GM19240 (cell line): ENCODE results near the gene SNCB.
"Not testable (repeated sequence)": the region's sequence is repeated elsewhere in the genome, so short reads cannot be mapped to it uniquely, and the experiment has no call there.

Source experiments
- DNase-seq: peaks from one replicate; pipeline ENCODE4 v3.0.0; 2011; ENCODE audit warnings: low spot score; ENCODE audit not compliant: insufficient read length

Gene SNCB

DNA sequence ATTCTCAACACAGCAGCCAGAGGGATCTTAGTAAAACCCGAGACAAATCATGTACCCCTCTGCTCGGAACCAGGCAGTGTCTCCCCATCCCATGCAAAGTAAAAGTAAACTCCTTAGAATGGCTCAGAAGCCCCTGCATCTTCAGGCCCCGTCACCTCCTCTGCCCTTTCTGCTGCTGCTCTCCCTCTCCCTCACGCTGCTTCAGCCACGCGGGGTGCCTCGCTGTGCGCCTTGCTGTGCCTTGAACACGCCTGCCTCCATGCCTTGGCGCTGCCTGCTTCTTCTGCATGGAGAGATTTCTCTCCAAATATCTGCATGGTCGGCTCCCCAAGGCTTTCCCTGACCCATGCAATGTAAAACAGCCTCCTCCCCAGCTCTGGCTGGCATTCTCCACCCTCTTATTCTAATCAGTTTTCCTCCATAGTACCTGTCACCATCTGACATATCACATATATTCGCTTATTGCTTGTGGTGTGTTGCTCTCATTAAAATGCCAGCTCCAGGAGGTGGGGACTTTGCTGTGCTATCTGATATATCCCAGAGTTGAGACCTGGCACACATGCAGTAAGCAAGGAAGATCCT is 28.3 kb downstream of the SNCB start:
- DNase-seq: no peak

DNA sequence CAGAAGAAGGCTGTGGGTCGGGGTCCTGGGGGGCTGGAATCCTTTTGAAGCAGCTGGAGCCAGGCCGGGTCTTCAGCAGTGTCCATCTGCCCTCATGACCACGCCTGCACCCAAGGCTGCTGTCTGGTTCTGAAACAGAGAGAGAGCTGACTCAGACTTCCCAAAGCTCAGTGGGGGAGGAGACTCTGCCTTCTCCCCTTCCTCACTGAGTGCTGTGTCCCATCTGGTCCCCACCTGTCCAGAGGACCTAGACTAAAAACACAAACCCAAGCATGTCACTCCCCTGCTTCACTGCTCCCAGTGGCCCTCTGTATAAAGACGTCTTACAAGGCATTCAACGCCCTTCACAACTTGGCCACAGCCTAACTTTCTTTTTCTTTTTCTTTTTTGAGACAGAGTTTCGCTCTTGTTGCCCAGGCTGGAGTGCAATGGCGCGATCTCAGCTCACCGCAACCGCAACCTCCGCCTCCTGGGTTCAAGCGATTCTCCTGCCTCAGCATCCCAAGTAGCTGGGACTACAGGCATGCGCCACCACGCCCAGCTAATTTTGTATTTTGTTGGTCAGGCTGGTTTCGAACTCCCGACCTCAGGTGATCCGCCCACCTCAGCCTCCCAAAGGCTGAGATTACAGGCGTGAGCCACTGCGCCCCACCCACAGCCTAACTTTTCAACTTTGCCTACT is 30.4 kb downstream of the SNCB start:
- DNase-seq: not testable (repeated sequence)

DNA sequence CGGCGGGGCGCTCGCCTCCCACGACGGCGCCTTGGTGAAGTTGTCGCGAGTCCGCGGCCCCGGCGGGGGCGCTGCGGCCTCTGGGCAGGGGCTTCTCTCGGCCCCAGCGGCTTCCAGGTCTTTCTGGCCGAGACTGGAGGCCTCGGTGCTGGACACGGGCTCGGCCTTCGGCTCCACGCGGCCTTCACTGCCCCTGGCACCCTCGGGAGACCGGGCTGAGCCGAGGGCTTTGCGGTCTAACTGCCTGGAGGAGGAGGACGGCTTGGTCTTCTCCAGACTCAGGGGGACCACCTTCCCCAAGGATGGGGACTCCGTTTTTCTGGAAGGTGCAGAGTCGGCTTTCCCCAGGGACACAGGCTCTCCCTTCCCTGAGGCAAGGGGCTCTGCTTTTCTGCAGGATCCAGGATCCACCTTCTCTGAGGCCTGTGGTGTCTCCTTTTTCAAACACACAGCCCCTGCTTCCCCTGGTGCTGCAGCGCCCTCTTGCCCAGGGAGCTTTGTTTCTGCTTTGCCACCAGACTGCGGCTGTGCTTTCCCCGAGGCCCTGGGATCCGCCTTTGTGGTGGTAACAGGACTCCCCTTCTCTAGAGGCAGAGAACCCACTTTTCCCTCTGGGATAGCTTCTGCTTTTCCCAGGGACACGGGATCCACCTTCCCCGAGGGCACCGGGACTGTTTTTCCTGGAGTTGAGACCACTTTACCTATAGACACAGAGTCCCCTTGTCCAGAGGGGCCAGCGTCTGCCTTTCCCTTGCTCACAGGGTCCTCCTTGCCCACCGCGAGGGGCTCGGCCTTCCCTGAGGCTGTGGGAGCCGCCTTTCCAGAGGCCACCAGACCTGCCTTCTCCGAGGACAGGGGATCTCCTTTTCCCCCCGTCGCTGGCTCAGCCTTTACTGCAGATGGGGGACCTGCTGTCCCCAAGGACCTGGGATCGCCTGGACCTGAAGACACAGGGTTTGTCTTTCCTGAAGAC is 32.6 kb downstream of the SNCB start:
- DNase-seq: no peak

DNA sequence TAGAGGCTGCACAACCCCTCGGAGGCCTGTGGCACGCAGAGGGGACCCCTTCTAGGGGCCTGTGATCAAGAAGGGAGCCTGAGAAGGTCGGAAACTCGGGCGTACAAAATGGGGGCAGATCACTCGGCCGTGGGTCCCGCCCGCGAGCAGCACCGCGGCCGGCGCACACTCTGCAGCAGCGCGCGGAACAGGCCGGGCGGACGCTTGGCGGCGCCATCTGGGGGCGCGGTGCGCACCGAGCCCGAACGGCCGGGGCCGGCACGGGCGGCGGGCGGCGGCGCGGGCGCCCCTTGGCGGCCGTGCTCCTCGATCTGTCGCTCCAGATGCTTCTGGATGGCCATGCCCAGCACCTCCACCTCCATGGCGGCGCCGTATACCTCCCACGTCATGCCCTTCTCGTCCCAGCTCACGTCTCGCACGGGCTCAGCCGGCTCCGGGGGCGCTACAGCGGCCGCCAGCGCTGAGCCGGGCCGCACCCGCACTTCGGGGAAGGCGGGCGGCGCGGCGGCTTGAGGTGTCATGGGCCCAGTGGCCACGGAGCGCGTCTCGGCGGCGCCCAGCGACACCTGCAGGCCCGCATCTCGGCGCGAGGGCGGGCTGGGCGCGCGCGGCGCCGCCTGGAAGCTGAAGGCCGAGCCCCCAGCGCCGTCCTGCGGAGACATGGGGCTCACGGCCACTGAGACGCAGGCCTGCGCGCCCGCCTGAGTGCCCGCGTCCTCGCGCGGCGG is 33.5 kb downstream of the SNCB start:
- DNase-seq: no peak

DNA sequence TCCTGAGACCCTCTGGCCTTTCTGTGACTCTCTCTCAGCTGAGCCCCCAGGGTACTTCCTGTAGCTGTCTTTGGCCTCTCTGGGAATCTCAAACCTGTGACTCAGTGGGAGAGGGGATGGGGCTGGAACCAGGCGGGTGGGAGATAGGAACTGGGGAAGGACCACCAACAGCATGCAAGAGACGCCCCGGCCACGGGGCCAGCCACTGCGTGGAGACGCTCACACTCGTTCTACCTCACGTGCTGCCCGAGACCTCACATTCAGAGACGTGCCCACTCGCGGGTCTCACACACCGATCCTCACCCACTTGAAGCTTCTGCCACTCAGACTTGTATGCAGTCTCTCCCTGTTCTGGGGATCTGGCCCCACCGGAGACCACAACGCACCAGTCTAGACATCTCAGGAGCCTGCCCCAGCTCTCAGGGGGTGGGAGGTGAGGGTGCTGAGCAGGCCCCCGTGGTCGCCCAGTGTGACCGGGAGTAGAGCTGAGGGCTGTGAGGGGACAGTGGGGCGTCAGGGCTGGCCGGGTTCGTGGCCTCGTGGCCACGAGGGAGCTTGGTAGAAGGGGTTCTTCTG is 34.2 kb downstream of the SNCB start:
- DNase-seq: no peak

DNA sequence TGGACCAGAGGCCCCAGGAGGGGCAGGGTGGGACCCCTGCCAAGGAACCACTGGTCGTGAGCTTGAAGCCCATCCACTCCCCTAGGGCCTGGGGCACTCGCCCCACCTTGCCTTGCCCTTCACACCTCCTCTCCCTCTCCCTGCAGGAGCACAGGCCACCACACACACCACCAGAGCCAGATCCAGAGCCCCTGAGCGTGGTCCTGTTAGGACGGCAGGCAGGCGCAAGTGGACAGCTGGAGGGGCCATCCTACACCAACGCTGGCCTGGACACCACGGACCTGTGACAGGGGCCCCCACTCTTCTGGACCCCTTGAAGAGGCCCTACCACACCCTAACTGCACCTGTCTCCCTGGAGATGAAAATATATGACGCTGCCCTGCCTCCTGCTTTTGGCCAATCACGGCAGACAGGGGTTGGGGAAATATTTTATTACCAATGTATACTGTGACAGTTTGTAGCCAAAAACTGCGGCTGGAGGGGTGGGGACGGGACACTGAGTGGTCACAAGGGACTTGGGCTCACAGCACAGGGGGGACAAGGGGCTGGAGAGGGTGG is 34.9 kb downstream of the SNCB start:
- no peak for DNase-seq

DNA sequence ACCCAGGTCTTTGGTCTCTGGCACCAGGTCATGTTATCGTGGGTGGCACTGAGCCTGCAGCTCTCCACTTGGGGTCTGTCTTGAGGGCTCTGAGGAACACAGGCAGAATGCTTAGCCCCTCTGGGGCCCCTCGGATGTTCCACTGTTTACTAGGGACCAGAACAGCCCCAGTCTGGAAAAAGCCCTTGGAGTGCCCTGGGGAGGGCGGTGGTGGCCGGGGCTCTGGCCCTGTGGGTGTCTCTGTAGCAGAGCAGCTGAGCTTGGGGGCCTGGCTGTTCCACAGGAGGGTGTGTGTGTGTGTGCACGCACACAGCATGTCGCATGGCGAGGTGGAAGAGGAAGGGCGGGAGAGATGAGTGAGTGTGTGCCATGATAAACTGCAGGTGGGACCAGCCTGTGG is 35.8 kb downstream of the SNCB start:
- no peak for DNase-seq

DNA sequence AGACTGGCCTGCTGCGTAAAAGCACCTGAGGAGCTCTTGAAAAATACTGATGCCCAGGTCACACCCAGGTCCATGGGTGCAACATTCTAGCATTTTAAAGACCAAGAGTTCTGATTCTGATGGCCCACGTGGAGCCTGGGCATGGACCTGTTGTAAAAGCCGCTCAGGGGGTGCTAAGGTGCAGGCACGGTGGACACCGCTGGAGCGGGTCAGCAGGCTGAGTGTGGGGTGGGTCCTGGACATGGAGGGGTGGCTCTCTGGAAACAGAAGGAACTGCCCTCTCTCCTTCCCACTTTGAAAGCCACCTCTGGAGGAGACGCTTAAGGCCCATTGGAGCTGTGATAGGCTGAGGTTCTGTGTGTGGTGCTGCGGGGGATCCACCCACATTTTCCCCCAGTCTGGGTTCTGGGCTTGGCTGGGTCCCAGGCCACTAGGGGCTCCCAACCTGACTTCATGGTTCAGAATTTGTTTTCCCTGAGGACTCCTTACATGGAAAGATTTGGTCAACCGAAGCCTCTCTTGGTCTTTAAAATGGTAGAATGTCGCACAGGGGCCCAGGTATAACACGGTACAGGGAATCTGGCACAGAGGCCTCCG is 37.0 kb downstream of the SNCB start:
- DNase-seq: no peak

DNA sequence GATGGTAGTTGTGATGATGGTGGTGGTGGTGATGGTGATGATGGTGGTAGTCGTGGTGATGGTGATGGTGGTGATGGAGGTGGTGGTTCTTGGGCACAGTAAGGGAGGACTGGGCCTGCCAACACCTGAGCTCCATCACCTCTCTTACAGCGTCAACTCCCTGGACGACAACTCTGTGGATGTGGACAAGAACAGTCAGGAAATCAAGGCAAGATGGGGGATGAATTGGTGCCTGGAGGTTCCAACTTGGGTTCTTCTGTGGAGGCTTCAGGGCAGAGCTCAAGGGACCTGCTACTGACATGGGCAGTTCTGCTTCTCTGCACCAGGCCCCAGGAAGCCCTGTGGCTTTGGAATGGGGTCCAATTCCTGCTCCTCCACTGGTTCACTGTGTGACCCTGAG is 37.8 kb downstream of the SNCB start:
- no peak for DNase-seq

DNA sequence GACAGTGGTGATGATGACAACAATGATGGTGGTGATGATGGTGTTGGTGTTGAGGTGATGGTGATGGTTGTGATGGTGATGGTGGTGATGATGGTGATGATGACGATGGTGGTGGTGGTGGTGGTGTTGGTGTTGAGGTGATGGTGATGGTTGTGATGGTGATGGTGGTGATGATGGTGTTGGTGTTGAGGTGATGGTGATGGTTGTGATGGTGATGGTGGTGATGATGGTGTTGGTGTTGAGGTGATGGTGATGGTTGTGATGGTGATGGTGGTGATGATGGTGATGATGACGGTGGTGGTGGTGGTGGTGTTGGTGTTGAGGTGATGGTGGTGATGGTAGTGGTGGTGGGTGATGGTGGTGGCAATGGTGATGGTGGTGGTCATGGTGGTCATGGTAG is 38.7 kb downstream of the SNCB start:
- DNase-seq: not testable (repeated sequence)

DNA sequence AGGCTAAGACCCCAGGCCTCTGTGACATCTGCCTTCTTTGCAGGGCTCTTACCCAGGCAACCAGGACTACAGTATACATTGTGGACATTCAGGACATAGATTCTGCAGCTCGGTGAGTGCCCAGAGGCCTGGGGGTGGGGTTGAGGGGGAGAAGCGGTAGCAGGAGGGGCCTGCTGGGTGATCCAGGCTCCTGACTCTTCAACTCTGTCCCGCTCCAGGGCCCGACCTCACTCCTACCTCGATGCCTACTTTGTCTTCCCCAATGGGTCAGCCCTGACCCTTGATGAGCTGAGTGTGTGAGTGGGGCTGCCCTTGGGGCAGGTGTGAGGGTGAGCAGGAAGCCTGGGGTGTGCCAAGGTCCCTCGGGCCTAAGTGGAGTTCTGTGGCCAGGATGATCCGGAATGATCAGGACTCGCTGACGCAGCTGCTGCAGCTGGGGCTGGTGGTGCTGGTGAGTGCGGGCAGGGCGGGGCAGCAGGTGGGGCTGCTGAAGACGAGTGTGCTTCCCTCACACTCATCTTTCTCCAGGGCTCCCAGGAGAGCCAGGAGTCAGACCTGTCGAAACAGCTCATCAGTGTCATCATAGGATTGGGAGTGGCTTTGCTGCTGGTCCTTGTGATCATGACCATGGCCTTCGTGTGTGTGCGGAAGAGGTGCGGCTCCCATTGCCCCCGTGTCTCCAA is 40.2 kb downstream of the SNCB start:
- no peak for DNase-seq

DNA sequence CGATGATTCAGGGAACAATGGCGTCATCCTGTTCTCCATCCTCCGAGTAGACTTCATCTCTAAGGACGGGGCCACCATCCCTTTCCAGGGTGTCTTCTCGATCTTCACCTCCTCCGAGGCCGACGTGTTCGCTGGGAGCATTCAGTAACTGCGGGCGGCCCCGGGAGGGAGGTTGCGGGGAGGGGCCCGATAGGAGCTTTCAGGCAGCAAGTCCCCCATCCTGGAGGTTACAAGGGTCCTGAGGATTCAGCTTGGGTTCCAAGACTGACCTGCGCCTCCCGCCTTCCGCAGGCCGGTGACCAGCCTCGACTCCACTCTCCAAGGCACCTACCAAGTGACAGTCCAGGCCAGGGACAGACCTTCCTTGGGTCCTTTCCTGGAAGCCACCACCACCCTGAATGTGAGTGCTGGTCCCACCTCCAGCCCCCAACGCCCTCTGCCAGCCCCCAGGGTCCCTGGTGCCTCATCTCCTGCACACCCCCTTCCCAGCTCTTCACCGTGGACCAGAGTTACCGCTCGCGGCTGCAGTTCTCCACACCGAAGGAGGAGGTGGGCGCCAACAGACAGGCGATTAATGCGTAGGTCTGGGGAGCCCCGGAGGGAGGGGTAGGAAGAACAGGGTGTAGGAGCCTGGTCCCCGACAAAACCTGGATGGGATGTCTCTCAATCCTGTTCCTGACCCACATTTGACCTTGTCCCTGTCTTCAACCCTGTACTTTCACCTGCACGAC is 41.1 kb downstream of the SNCB start:
- no peak for DNase-seq

DNA sequence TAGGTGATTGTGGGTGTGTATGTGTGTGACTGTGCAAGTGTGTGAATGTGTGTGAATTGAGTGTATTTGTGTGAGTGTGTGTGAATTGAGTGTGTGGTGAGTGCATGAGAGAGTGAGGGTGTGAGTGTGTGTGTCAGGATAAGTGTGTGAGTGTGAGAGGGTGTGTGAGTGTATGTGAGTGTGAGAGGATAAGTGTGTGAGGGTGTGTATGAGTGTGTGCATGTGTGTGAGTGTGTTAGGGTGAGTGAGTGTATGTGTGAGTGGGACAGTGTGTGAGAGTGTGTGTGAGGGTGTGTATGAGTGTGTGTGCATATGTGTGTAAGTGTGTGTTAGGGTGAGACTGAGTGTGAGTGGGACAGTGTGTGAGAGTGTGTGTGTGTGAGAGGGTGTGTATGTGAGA is 42.0 kb downstream of the SNCB start:
- DNase-seq: no peak

DNA sequence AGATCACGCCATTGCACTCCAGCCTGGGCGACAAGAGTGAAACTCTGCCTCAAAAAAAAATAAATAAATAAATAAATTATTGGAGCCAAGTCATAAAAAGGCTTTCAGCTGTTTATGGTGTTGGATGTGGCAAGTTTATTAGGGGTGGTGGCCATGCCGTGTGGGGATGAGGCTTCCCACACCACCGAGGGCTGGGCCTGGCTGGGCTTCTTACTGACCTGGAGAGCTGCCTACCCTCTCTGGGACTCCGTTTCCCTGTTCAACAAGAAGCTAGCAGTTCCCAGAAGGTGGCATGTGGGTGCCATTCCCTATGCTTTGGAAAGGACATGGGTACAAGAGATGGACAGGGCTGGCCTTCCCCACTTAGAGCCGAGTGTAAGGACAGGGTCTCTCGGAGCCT is 42.9 kb downstream of the SNCB start:
- DNase-seq: no peak

DNA sequence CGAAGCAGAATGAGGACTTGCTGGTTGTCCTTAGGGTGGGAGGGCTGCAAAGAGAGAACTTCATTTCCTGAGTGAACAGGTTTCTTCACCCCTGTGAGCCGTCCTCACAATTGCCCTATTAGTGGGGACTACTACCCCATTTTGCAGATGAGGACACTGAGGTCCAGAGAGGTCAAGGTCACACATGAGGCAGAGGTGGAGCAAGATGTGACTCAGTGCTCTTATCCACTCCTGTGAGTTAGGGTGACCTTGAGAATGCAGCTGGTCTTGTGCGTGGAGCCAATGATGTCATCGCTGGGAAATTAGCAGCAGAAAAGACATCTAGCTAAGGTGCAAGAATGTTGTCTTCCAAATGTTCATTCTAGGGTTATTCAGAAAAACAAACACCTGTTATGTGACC is 47.3 kb downstream of the SNCB start:
- DNase-seq: no peak

DNA sequence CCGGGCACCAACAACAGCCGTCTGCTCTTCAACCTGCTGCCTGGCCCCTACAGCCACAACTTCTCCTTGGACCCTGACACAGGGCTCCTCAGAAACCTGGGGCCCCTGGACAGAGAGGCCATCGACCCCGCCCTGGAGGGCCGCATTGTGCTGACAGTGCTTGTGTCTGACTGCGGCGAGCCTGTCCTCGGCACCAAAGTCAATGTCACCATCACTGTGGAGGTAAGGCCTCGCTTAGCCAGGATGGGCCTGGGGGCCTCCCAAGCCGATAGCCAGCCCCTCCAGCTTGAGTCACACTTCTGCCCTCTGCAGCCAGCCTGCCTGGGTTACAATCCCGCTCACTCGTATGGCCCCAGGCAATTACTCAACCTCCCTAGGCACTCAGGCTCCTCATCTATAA is 49.0 kb downstream of the SNCB start:
- DNase-seq: no peak

DNA sequence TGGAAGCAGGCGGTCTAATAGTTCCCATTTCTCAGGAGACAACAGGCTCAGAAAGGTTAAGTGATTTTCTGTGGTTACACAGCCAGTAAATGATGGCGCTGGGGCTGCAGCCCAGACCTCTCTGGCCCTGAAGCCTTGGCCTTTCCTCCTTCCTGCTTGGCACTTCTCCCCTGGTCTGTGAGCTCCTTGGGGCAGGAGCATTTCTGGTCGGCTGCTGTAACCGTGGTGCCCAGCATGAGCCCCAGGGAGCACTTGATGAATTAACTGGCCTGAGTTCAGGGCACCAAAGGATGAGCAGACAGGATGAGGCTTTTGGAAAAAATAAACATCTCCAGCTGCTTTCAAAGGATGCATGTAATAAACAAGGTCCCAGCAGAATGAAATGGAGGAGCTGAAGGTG is 51.0 kb downstream of the SNCB start:
- DNase-seq: no peak

DNA sequence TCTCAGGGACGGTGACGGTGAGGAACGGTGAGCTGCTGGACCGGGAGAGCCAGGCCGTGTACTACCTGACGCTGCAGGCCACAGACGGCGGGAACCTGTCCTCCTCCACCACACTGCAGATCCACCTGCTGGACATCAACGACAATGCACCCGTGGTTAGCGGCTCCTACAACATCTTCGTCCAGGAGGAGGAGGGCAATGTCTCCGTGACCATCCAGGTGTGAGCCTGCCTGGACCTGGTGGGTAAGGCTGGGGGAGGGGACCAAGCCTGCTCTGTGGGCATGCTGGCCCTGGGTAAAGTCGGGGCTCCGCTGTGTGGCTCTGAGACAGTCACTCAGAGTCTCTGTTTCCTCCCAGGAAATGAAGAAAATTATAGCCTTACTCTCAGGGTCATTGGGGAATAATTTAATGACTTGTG is 51.9 kb downstream of the SNCB start:
- no peak for DNase-seq
